Stomach (tissue), 4 donors: ENCODE data around the gene VSNL1.

Experiments used
- CTCF ChIP-seq, 7 experiments: fragments of 450-650 bp in 4 of 7; fragments of 200-600 bp in 3 of 7; sonication (generic) in 3 of 7; IDR thresholded peaks; one replicate each; pipeline ENCODE4 v1.5.1; 2016 to 2019; ENCODE audit warnings: antibody characterized with exemption in 7 of 7, control low read depth in 2 of 7, mild to moderate bottlenecking in 1 of 7
- EP300 ChIP-seq: sonication (generic); formaldehyde crosslinking; IDR thresholded peaks from one replicate; pipeline ENCODE4 v1.6.1; 2017; ENCODE audit warnings: antibody characterized with exemption
- POLR2A ChIP-seq, 4 donors: fragments of 450-650 bp; IDR thresholded peaks; one replicate each; pipeline ENCODE4 v1.6.1; 2016; ENCODE audit warnings: antibody characterized with exemption in 4 of 4, control low read depth in 2 of 4, mild to moderate bottlenecking in 1 of 4, moderate library complexity in 1 of 4
- POLR2AphosphoS5 ChIP-seq, 3 donors: sonication (generic); formaldehyde crosslinking; IDR thresholded peaks; one replicate each; pipeline ENCODE4 v1.6.1; 2016; ENCODE audit warnings: antibody characterized with exemption in 3 of 3

GRCh38 chr2:17594533-17595401 lies 54.3 kb downstream of the VSNL1 start:
- TF ChIP-seq CTCF (IDR thresholded peaks at IDR 0.05) (no peak), POLR2A (IDR thresholded peaks at IDR 0.05) (no peak), EP300 (no peak), POLR2AphosphoS5 (IDR thresholded peaks at IDR 0.05) (no peak)
